HEK293 (cell line): ENCODE measurements around the gene DNAJC11.

Experiments used
- CTCF ChIA-PET: fragments of 350-600 bp; formaldehyde crosslinking; extraction: SDS; loops from one replicate; lab custom pipeline; 2021; ENCODE audit warnings: antibody characterized with exemption; lab: Yijun Ruan, JAX
- POLR2A ChIA-PET: fragments of 300-600 bp; formaldehyde crosslinking; extraction: SDS; loops from one replicate; lab custom pipeline; 2020; ENCODE audit warnings: antibody characterized with exemption, inconsistent platforms; lab: Yijun Ruan, JAX
- H3K27ac ChIP-seq: fragments of 200-500 bp; sonication (Bioruptor generic); 2 replicates; pipeline ENCODE4 v1.5.1; 2014; ENCODE audit warnings: low read depth, low read length, control low read depth, inconsistent platforms; ENCODE audit errors: extremely low read depth
- H3K36me3 ChIP-seq, 2 experiments: fragments of 200-500 bp in 1 of 2; sonication (Bioruptor generic) in 1 of 2; 1 replicate in 1 of 2; 2 replicates in 1 of 2; pipeline ENCODE4 v1.5.1; 2014 to 2017; ENCODE audit warnings: inconsistent platforms in 2 of 2, low read length in 2 of 2; ENCODE audit not compliant: control insufficient read depth in 2 of 2, insufficient read depth in 1 of 2
- H3K4me1 ChIP-seq: fragments of 200-500 bp; sonication (Bioruptor generic); 2 replicates; pipeline ENCODE4 v1.5.1; 2014; ENCODE audit warnings: mild to moderate bottlenecking, low read length, inconsistent platforms; ENCODE audit not compliant: control insufficient read depth, insufficient read depth
- H3K4me3 ChIP-seq: 2 replicates; pipeline ENCODE4 v1.5.1; 2011; ENCODE audit warnings: low read depth, mild to moderate bottlenecking, control low read depth, low read length, moderate library complexity
- H3K9me3 ChIP-seq: fragments of 200-500 bp; sonication (Bioruptor generic); 2 replicates; pipeline ENCODE4 v1.5.1; 2014; ENCODE audit warnings: low read depth, low read length, inconsistent platforms; ENCODE audit not compliant: control insufficient read depth, insufficient read depth
- KLF1 ChIP-seq: fragments of 450-650 bp; formaldehyde crosslinking; IDR thresholded peaks from 2 replicates; pipeline ENCODE4 v1.5.1; 2016; ENCODE audit warnings: missing biosample characterization, missing genetic modification characterization
- PRDM1 ChIP-seq: fragments of 450-650 bp; formaldehyde crosslinking; IDR thresholded peaks from 2 replicates; pipeline ENCODE4; 2016; ENCODE audit warnings: missing biosample characterization, missing genetic modification characterization
- SCRT2 ChIP-seq: fragments of 450-650 bp; formaldehyde crosslinking; IDR thresholded peaks from 2 replicates; pipeline ENCODE4 v1.5.1; 2016; ENCODE audit warnings: missing biosample characterization, missing genetic modification characterization
- SP3 ChIP-seq: fragments of 450-650 bp; formaldehyde crosslinking; IDR thresholded peaks from 2 replicates; pipeline ENCODE4 v1.5.1; 2016; ENCODE audit warnings: missing biosample characterization, missing genetic modification characterization
- ZEB2 ChIP-seq: fragments of 450-650 bp; formaldehyde crosslinking; IDR thresholded peaks from 2 replicates; pipeline ENCODE4 v1.5.1; 2016; ENCODE audit warnings: missing biosample characterization, missing genetic modification characterization
- ZFP37 ChIP-seq: fragments of 450-650 bp; formaldehyde crosslinking; IDR thresholded peaks from 2 replicates; pipeline ENCODE4 v1.5.1; 2016; ENCODE audit warnings: missing biosample characterization, missing genetic modification characterization
- ZNF133 ChIP-seq: fragments of 450-650 bp; formaldehyde crosslinking; IDR thresholded peaks from 2 replicates; pipeline ENCODE4 v1.5.1; 2016; ENCODE audit warnings: missing biosample characterization, missing genetic modification characterization
- ZNF169 ChIP-seq: fragments of 450-650 bp; formaldehyde crosslinking; IDR thresholded peaks from 2 replicates; pipeline ENCODE4 v1.5.1; 2016; ENCODE audit warnings: missing biosample characterization, missing genetic modification characterization
- ZNF19 ChIP-seq: fragments of 450-650 bp; formaldehyde crosslinking; IDR thresholded peaks from 2 replicates; pipeline ENCODE4; 2016; ENCODE audit warnings: missing biosample characterization, missing genetic modification characterization, low read depth
- ZNF335 ChIP-seq: fragments of 450-650 bp; formaldehyde crosslinking; conservative IDR thresholded peaks from 2 replicates; pipeline ENCODE4 v1.5.1; 2016; ENCODE audit warnings: missing biosample characterization, missing genetic modification characterization
- ZNF350 ChIP-seq: fragments of 450-650 bp; formaldehyde crosslinking; IDR thresholded peaks from 2 replicates; pipeline ENCODE4 v1.5.0; 2017; ENCODE audit warnings: missing biosample characterization, mild to moderate bottlenecking, missing genetic modification characterization
- ZNF501 ChIP-seq: fragments of 450-650 bp; formaldehyde crosslinking; IDR thresholded peaks from 2 replicates; pipeline ENCODE4 v1.5.1; 2016; ENCODE audit warnings: missing biosample characterization, missing genetic modification characterization
- ZNF548 ChIP-seq: fragments of 450-650 bp; formaldehyde crosslinking; IDR thresholded peaks from 2 replicates; pipeline ENCODE4 v1.5.1; 2016; ENCODE audit warnings: missing biosample characterization, missing genetic modification characterization
- ZNF677 ChIP-seq: fragments of 450-650 bp; IDR thresholded peaks from 2 replicates; pipeline ENCODE4 v1.5.0; 2018; ENCODE audit warnings: missing biosample characterization, mild to moderate bottlenecking, missing genetic modification characterization, moderate library complexity
- ZNF791 ChIP-seq: fragments of 450-650 bp; formaldehyde crosslinking; IDR thresholded peaks from 2 replicates; pipeline ENCODE4 v1.5.1; 2016; ENCODE audit warnings: missing biosample characterization, missing genetic modification characterization
- ZSCAN30 ChIP-seq: fragments of 450-650 bp; IDR thresholded peaks from 2 replicates; pipeline ENCODE4 v1.5.1; 2018; ENCODE audit warnings: missing biosample characterization, mild to moderate bottlenecking, missing genetic modification characterization, moderate library complexity
- TF ChIP-seq, protein P1 (sequence below): fragments of 450-650 bp; IDR thresholded peaks from 2 replicates; pipeline ENCODE4 v1.5.1; 2018; ENCODE audit warnings: missing biosample characterization, mild to moderate bottlenecking, missing genetic modification characterization
- TF ChIP-seq, protein P2 (sequence below): fragments of 450-650 bp; formaldehyde crosslinking; IDR thresholded peaks from 2 replicates; pipeline ENCODE4 v1.5.1; 2017; ENCODE audit warnings: missing biosample characterization, missing genetic modification characterization
- TF ChIP-seq, protein P3 (sequence below): fragments of 450-650 bp; formaldehyde crosslinking; IDR thresholded peaks from 2 replicates; pipeline ENCODE4 v1.5.1; 2017; ENCODE audit warnings: missing biosample characterization, missing genetic modification characterization
- TF ChIP-seq, protein P4 (sequence below): fragments of 450-650 bp; formaldehyde crosslinking; IDR thresholded peaks from 2 replicates; pipeline ENCODE4 v1.5.1; 2016; ENCODE audit warnings: missing biosample characterization, missing genetic modification characterization
- TF ChIP-seq, protein P5 (sequence below): fragments of 450-650 bp; formaldehyde crosslinking; IDR thresholded peaks from 2 replicates; pipeline ENCODE4 v1.5.1; 2016; ENCODE audit warnings: missing biosample characterization, missing genetic modification characterization
- TF ChIP-seq, protein P6 (sequence below): fragments of 450-650 bp; formaldehyde crosslinking; IDR thresholded peaks from 2 replicates; pipeline ENCODE4 v1.5.1; 2016; ENCODE audit warnings: missing biosample characterization, missing genetic modification characterization

Gene DNAJC11

DNA sequence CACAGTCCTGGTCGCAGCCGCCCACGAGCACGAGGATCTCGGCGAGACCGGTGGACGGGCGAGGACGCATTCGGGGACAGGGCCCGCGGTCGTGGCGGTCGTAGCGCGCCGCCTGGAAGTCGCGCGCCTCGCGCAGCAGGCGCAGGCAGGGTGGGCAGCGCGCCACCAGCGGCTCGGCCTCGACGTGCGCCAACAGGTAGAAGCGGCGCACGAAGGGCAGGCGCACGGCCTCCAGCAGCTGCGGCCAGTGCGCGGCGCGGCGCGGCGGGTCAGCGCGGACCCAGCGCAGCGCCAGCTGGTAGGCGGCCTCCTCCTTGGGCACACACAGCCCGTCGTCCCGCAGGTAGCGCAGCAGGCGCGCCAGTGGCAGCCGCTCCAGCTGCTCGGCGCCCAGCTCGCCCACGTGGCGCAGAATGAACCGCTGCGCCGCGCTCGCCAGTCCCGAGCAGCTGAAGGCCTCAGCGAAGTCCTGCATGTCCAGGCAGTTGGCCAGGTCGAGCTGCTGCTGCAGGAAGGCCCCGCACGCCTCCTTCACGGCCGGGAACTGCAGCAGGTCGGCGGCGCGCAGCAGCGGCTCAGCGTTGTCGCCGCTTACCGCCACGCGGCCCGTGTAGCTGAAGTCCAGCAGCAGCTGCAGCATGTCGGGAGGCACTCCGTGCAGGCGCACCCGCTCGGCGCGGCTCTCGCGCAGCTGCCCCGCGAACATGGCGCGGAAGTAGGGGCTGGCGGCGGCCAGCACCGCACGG is 99.5 kb downstream of the DNAJC11 start (continued):
- TF ChIP-seq PRDM1 (no peak), ZSCAN30 (no peak), ZNF677 (tag by site-specific recombination) (peak; percentile 70; the same call in 1 of the 2 replicates), ZFP37 (tag by site-specific recombination) (0 out of 2 replicates have a peak, but pooled peaks have one; percentile 22), ZNF169 (tag by site-specific recombination) (peak; percentile 24; the same call in 1 of the 2 replicates), ZNF19 (tag by site-specific recombination) (no peak), ZNF350 (no peak), SP3 (no peak), ZEB2 (peak; percentile 33; the same call in 1 of the 2 replicates), ZNF133 (tag by site-specific recombination) (no peak; the same call in 1 of the 2 replicates)
- TF ChIP-seq, protein P1, sequence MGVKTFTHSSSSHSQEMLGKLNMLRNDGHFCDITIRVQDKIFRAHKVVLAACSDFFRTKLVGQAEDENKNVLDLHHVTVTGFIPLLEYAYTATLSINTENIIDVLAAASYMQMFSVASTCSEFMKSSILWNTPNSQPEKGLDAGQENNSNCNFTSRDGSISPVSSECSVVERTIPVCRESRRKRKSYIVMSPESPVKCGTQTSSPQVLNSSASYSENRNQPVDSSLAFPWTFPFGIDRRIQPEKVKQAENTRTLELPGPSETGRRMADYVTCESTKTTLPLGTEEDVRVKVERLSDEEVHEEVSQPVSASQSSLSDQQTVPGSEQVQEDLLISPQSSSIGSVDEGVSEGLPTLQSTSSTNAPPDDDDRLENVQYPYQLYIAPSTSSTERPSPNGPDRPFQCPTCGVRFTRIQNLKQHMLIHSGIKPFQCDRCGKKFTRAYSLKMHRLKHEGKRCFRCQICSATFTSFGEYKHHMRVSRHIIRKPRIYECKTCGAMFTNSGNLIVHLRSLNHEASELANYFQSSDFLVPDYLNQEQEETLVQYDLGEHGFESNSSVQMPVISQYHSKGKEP, result peak; percentile 44; the same call in 1 of the 2 replicates
- TF ChIP-seq, protein P2, sequence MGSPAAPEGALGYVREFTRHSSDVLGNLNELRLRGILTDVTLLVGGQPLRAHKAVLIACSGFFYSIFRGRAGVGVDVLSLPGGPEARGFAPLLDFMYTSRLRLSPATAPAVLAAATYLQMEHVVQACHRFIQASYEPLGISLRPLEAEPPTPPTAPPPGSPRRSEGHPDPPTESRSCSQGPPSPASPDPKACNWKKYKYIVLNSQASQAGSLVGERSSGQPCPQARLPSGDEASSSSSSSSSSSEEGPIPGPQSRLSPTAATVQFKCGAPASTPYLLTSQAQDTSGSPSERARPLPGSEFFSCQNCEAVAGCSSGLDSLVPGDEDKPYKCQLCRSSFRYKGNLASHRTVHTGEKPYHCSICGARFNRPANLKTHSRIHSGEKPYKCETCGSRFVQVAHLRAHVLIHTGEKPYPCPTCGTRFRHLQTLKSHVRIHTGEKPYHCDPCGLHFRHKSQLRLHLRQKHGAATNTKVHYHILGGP, result no peak
- TF ChIP-seq, protein P3, sequence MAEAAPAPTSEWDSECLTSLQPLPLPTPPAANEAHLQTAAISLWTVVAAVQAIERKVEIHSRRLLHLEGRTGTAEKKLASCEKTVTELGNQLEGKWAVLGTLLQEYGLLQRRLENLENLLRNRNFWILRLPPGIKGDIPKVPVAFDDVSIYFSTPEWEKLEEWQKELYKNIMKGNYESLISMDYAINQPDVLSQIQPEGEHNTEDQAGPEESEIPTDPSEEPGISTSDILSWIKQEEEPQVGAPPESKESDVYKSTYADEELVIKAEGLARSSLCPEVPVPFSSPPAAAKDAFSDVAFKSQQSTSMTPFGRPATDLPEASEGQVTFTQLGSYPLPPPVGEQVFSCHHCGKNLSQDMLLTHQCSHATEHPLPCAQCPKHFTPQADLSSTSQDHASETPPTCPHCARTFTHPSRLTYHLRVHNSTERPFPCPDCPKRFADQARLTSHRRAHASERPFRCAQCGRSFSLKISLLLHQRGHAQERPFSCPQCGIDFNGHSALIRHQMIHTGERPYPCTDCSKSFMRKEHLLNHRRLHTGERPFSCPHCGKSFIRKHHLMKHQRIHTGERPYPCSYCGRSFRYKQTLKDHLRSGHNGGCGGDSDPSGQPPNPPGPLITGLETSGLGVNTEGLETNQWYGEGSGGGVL (tag by site-specific recombination), result no peak

DNA sequence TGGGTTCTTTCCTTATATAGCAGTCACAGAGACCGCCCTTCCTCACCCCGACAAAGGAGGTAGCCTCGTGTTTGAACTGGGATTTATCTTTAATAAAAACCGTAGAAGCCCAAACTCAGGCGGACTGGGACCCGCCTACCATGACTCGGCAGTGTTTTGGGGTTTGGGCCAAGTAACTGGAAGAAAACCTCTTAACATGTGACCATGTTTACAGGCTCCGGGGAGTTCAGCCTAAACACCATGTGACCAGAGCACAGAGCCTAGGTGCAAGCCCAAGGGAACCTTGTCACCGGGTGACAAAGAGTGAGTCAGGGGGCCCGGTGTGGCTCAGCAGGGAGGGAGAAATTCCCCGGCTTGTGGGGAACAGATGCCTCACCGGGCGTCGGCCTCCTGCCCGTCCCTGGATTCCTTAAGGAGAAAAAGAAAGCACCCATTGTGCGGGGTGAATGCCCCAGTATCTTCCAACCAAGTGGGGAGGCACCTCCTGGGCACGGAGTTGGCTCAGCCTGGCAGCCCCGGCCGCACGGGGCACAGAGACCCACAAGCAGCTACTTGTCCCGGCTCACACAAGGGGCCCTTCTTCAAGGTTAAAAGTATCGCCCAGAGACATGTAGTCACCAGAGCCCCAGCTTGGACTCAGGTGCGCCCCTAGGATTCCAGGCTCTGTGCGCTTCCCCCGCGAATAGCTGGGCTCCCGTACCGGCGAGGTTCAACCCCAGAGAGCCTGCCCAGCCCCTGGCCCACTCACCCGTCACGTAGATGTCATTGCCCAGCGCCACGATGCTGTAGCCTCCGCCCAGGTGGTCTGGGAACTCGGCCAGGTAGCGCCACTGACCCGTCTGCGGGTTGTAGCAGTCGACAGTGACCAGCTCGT is 100.3 kb downstream of the DNAJC11 start:
- peak overlapping the region; percentile 82; the same call in 1 of the 2 replicates for H3K27ac ChIP-seq
- ChIA-PET CTCF (interaction anchor here (1.4 to 1.6 kb wide), 2 partner anchors 46 kb away, joined by 3 to 4 read pairs; partner anchors contain the start of gene TAS1R1), POLR2A (interaction anchor here (0.6 to 3.5 kb wide), 18 partner anchors 7 to 188 kb away, joined by 3 to 25 read pairs (median 4); partner anchors contain the start of genes NOL9, PHF13, TAS1R1 and THAP3)
- peaks cover 0 to 40% of the 10 kb centered on the region in 2 experiments; a peak in 2 of 3 replicates for H3K36me3 ChIP-seq
- no peaks in the 10 kb centered on the region for H3K9me3 ChIP-seq
- H3K4me1 ChIP-seq, result no peaks in the 10 kb centered on the region
- H3K4me3 ChIP-seq, result peak overlapping the region; percentile 58
- TF ChIP-seq SCRT2 (tag by site-specific recombination) (no peak), ZEB2 (peak; percentile 61), ZNF501 (tag by site-specific recombination) (0 out of 2 replicates have a peak, but pooled peaks have one; percentile 70), ZNF548 (no peak), SP3 (peak; percentile 48; the same call in 1 of the 2 replicates), ZNF335 (tag by site-specific recombination) (peak; percentile 59), KLF1 (tag by site-specific recombination) (peak; percentile 48), ZNF791 (no peak)
- TF ChIP-seq, protein P4, sequence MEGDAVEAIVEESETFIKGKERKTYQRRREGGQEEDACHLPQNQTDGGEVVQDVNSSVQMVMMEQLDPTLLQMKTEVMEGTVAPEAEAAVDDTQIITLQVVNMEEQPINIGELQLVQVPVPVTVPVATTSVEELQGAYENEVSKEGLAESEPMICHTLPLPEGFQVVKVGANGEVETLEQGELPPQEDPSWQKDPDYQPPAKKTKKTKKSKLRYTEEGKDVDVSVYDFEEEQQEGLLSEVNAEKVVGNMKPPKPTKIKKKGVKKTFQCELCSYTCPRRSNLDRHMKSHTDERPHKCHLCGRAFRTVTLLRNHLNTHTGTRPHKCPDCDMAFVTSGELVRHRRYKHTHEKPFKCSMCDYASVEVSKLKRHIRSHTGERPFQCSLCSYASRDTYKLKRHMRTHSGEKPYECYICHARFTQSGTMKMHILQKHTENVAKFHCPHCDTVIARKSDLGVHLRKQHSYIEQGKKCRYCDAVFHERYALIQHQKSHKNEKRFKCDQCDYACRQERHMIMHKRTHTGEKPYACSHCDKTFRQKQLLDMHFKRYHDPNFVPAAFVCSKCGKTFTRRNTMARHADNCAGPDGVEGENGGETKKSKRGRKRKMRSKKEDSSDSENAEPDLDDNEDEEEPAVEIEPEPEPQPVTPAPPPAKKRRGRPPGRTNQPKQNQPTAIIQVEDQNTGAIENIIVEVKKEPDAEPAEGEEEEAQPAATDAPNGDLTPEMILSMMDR (tag by site-specific recombination), result peak; percentile 78
- TF ChIP-seq, protein P5, sequence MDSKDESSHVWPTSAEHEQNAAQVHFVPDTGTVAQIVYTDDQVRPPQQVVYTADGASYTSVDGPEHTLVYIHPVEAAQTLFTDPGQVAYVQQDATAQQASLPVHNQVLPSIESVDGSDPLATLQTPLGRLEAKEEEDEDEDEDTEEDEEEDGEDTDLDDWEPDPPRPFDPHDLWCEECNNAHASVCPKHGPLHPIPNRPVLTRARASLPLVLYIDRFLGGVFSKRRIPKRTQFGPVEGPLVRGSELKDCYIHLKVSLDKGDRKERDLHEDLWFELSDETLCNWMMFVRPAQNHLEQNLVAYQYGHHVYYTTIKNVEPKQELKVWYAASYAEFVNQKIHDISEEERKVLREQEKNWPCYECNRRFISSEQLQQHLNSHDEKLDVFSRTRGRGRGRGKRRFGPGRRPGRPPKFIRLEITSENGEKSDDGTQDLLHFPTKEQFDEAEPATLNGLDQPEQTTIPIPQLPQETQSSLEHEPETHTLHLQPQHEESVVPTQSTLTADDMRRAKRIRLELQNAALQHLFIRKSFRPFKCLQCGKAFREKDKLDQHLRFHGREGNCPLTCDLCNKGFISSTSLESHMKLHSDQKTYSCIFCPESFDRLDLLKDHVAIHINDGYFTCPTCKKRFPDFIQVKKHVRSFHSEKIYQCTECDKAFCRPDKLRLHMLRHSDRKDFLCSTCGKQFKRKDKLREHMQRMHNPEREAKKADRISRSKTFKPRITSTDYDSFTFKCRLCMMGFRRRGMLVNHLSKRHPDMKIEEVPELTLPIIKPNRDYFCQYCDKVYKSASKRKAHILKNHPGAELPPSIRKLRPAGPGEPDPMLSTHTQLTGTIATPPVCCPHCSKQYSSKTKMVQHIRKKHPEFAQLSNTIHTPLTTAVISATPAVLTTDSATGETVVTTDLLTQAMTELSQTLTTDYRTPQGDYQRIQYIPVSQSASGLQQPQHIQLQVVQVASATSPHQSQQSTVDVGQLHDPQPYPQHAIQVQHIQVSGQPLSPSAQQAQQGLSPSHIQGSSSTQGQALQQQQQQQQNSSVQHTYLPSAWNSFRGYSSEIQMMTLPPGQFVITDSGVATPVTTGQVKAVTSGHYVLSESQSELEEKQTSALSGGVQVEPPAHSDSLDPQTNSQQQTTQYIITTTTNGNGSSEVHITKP, result peak; percentile 95
- TF ChIP-seq, protein P6, sequence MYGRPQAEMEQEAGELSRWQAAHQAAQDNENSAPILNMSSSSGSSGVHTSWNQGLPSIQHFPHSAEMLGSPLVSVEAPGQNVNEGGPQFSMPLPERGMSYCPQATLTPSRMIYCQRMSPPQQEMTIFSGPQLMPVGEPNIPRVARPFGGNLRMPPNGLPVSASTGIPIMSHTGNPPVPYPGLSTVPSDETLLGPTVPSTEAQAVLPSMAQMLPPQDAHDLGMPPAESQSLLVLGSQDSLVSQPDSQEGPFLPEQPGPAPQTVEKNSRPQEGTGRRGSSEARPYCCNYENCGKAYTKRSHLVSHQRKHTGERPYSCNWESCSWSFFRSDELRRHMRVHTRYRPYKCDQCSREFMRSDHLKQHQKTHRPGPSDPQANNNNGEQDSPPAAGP (tag by site-specific recombination), result peak; percentile 57; the same call in 1 of the 2 replicates
